B cell (primary cell): ENCODE results near the gene TOP1.

Experiments
- EZH2 ChIP-seq: IDR thresholded peaks from 2 replicates; pipeline ENCODE4 v1.6.1; 2012; ENCODE audit warnings: borderline replicate concordance, low read depth, mild to moderate bottlenecking, moderate library complexity, low read length; ENCODE audit not compliant: insufficient read depth, poor library complexity, severe bottlenecking
- TF ChIP-seq, protein P1 (sequence below): fragments of 200-600 bp; IDR thresholded peaks from one replicate; pipeline ENCODE4 v1.8.0; 2022; ENCODE audit warnings: antibody characterized with exemption, mild to moderate bottlenecking

DNA sequence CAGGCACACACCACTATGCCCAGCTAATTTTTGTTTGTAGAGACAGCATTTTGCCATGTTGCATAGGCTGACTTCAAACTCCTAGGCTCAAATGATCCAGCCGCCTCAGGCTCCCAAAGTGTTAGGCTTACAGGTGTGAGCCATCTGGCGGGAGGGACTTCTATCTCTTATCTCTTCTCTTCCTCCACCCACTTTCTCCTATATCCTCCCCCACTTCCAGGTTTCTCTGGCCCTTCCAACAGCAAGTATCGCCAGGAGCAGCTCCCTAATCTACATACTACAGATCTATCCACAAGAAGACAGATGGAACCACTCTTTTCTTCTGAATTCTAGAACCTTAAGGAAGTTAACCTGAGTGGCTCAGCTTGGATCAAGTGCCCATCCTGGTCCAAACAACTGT is 5.1 kb upstream of the TOP1 start:
- TF ChIP-seq, protein P1, sequence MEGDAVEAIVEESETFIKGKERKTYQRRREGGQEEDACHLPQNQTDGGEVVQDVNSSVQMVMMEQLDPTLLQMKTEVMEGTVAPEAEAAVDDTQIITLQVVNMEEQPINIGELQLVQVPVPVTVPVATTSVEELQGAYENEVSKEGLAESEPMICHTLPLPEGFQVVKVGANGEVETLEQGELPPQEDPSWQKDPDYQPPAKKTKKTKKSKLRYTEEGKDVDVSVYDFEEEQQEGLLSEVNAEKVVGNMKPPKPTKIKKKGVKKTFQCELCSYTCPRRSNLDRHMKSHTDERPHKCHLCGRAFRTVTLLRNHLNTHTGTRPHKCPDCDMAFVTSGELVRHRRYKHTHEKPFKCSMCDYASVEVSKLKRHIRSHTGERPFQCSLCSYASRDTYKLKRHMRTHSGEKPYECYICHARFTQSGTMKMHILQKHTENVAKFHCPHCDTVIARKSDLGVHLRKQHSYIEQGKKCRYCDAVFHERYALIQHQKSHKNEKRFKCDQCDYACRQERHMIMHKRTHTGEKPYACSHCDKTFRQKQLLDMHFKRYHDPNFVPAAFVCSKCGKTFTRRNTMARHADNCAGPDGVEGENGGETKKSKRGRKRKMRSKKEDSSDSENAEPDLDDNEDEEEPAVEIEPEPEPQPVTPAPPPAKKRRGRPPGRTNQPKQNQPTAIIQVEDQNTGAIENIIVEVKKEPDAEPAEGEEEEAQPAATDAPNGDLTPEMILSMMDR: no peak
- TF ChIP-seq EZH2: no peak
